NB4 (cell line): Measurements from ENCODE around the gene HVCN1.
A peak's percentile ranks its signal among the peaks of the same experiment; 100 is the strongest.
"Not testable (repeated sequence)": the region's sequence is repeated elsewhere in the genome, so short reads cannot be mapped to it uniquely, and the experiment has no call there.

Source experiments
- DNase-seq: peaks from one replicate; pipeline ENCODE4 v3.0.0; 2010; ENCODE audit warnings: low read depth
- H3K4me3 ChIP-seq: one replicate; pipeline ENCODE4 v1.5.1; 2011; ENCODE audit warnings: mild to moderate bottlenecking, low read depth, low read length, moderate library complexity
- CTCF ChIP-seq: IDR thresholded peaks from one replicate; pipeline ENCODE4 v1.5.1; 2012; ENCODE audit warnings: low read depth, low read length
- MYC ChIP-seq: IDR thresholded peaks from 2 replicates; pipeline ENCODE4 v1.6.1; 2011; ENCODE audit warnings: low read depth, low read length
- POLR2A ChIP-seq: IDR thresholded peaks from 2 replicates; pipeline ENCODE4 v1.6.1; 2011; ENCODE audit warnings: mild to moderate bottlenecking; ENCODE audit not compliant: insufficient read length; ENCODE audit errors: extremely low read depth
- TF ChIP-seq, protein P1 (sequence below): IDR thresholded peaks from 2 replicates; pipeline ENCODE4 v1.6.1; 2011; ENCODE audit warnings: low read depth, low read length

Gene HVCN1

GRCh38 chr12:110688446-110689280, at the start of gene HVCN1:
TSS of gene HVCN1 (minus strand) at chr12:110689115. CDS start at chr12:110683245, 5,870 bp downstream.
- H3K4me3 ChIP-seq: peak within 1 kb of the TSS; percentile 84
- DNase-seq: no peak
- TF ChIP-seq CTCF: no peak
- no peak for TF ChIP-seq POLR2A
- TF ChIP-seq MYC: no peak
- TF ChIP-seq, protein P1, sequence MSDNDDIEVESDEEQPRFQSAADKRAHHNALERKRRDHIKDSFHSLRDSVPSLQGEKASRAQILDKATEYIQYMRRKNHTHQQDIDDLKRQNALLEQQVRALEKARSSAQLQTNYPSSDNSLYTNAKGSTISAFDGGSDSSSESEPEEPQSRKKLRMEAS: no peak

- no peak for DNase-seq
- TF ChIP-seq, protein P1: no peak
- no peak for TF ChIP-seq MYC
- H3K4me3 ChIP-seq: peak overlapping the region; percentile 85
Observed at GRCh38 chr12:110737532-110737931, 48.6 kb upstream of the HVCN1 start.

- not testable (repeated sequence) for H3K4me3 ChIP-seq, DNase-seq
Observed at GRCh38 chr12:110737016-110737415, 48.1 kb upstream of the HVCN1 start.

DNA sequence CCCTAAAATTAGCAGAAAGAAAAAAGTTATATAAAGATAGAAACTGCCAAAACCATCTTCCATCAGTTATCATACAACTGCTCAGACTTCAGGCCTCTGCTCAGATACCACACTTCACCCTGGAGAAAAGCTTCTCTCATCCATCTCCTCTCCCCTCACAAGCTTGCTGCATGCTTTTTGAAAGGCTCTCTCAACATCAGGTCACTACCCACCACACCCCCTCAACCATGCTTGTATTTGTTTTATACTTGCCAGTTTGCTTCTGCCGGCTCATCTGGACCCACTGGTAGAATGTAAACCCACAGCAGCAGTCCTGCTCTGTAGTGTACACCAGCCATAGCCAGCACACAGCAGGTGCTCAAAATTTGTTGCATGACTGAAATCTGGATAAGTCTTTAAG, 45.0 kb upstream of the HVCN1 start:
- H3K4me3 ChIP-seq: no peak overlapping the region
- no peak for DNase-seq
- TF ChIP-seq POLR2A (no peak), CTCF (no peak), MYC (no peak)
- TF ChIP-seq, protein P1: no peak

GRCh38 chr12:110733089-110733715, 44.3 kb upstream of the HVCN1 start:
- TF ChIP-seq CTCF (no peak), MYC (no peak), POLR2A (no peak)
- TF ChIP-seq, protein P1: no peak
- H3K4me3 ChIP-seq: no peak overlapping the region
- DNase-seq: no peak

GRCh38 chr12:110732572-110732971, 43.7 kb upstream of the HVCN1 start:
- DNase-seq: no peak
- TF ChIP-seq CTCF (no peak), MYC (no peak), POLR2A (no peak)
- TF ChIP-seq, protein P1: no peak
- H3K4me3 ChIP-seq: no peak overlapping the region
